Esophagus squamous epithelium (tissue), 5 donors: ENCODE results near the gene GNG13. TPM values are rescaled to one million over a fixed set of nuclear protein-coding genes. Genes with fewer than 3 reads are reported as not detected.

Experiments used
- DNase-seq: peaks from one replicate; lab custom pipeline; 2025; lab: John Stamatoyannopoulos, UW
- H3K27ac ChIP-seq, 4 donors: fragments of 200-600 bp; sonication (generic); one replicate each; pipeline ENCODE4 v1.5.1; 2016 to 2019; ENCODE audit warnings: mild to moderate bottlenecking in 1 of 4
- H3K27me3 ChIP-seq, 4 donors: fragments of 200-600 bp; sonication (generic); 1 replicate in 3 of 4; 2 replicates in 1 of 4; pipeline versions ENCODE4 v1.5.1 to v1.6.0; 2017 to 2021; ENCODE audit warnings: antibody characterized with exemption in 1 of 4
- H3K36me3 ChIP-seq, 3 donors: fragments of 200-600 bp; sonication (generic); one replicate each; pipeline ENCODE4 v1.5.1; 2016 to 2019
- H3K4me1 ChIP-seq, 3 donors: fragments of 200-600 bp; sonication (generic); one replicate each; pipeline ENCODE4 v1.5.1; 2017 to 2019
- H3K4me3 ChIP-seq, 4 donors: fragments of 200-600 bp; sonication (generic); 1 replicate in 3 of 4; 2 replicates in 1 of 4; pipeline ENCODE4 v1.5.1; 2016 to 2019; ENCODE audit warnings: mild to moderate bottlenecking in 2 of 4, moderate library complexity in 1 of 4
- H3K9me3 ChIP-seq, 3 donors: fragments of 200-600 bp; sonication (generic); one replicate each; pipeline ENCODE4 v1.5.1; 2016 to 2019
- POLR2A ChIP-seq, 4 donors: fragments of 450-650 bp; IDR thresholded peaks; one replicate each; pipeline ENCODE4 v1.6.1; 2017; ENCODE audit warnings: antibody characterized with exemption in 4 of 4, mild to moderate bottlenecking in 4 of 4, moderate library complexity in 3 of 4
- WGBS, 2 donors: methylation state at CpG; one replicate each; pipeline ENCODE4 v1.1.5; 2018; 5-methylcytosine and 5-hydroxymethylcytosine counted together
- intact Hi-C: fragments of 100-400 bp; cut with DNase I; formaldehyde crosslinking; loops from one replicate; pipeline ENCODE4 v1.15.0; 2022
- total RNA-seq, 4 donors: library from RNA; depleted of rRNA; stranded (reverse); fragments of >200 nt; gene quantifications; one replicate each; pipeline ENCODE4 v1.1.0, GENCODE V29; 2016
- TF ChIP-seq, protein P1 (sequence below), 6 experiments: fragments of 450-650 bp in 4 of 6; fragments of 200-600 bp in 2 of 6; sonication (generic) in 2 of 6; IDR thresholded peaks; one replicate each; pipeline ENCODE4 v1.5.1; 2016 to 2019; ENCODE audit warnings: antibody characterized with exemption in 6 of 6, mild to moderate bottlenecking in 4 of 6, moderate library complexity in 4 of 6
- donor health status: DM: yes; HTN: yes; CAD: no.

Gene GNG13
- total RNA-seq, 4 donors from 2014 or later: not detected

DNA sequence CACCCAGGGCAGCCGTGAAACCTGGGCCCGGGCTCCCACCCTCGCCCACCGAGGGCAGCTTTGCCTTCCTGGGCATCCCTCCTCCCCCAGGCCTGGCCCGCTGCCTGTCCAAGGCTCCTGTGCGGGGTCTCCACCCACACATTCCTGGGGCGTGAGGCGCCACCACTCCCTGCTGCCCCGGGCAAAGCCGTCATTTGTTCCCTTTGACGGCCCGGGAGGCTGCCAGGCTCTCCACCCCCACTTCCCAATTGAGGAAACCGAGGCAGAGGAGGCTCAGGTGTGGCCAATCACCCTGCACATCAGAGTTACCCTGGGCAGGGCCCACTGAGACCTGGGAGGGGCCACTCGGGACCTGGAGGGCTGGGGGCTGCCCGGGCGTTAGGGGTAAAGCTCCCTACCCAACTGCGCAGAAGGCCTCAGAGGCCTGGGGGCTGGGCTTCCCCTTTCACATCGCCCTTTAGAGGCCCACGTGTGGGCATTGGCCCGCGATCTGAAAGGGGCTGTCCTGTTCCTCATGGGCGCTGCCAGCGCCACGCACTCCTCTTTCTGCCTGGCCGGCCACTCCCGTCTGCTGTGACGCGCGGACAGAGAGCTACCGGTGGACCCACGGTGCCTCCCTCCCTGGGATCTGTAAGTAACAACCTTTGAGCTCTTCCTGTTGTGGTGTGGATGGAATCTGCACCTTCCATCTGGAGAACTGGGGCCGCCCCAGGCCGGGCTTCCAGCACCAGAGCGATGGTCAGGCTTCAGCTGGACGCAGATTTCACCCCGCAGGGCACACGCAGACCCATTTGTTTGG is 39.8 kb downstream of the GNG13 start, which contains the start of gene MSLN:
MSLN (plus strand) TSS at position 190 of the 799 bp plus-strand sequence. CDS start 1,947 bp downstream, outside the sequence.
- Histone ChIP-seq H3K27me3 (peaks cover 0 to 56% (median 0%) of the 10 kb centered on the region in 4 donors), H3K4me1 (peaks cover 7 to 47% (median 12%) of the 10 kb centered on the region in 3 donors), H3K4me3 (no peak within 1 kb of the TSS), H3K36me3 (no peaks in the 10 kb centered on the region), H3K27ac (peak within 1 kb of the TSS; percentile 34 to 68 (median 60)), H3K9me3 (no peaks in the 10 kb centered on the region)
- intact Hi-C loops: no loop called here
- 91 to 92% methylated on average over 6 to 9 of the region's 37 CpGs for WGBS, 2 donors
- TF ChIP-seq, protein P1, sequence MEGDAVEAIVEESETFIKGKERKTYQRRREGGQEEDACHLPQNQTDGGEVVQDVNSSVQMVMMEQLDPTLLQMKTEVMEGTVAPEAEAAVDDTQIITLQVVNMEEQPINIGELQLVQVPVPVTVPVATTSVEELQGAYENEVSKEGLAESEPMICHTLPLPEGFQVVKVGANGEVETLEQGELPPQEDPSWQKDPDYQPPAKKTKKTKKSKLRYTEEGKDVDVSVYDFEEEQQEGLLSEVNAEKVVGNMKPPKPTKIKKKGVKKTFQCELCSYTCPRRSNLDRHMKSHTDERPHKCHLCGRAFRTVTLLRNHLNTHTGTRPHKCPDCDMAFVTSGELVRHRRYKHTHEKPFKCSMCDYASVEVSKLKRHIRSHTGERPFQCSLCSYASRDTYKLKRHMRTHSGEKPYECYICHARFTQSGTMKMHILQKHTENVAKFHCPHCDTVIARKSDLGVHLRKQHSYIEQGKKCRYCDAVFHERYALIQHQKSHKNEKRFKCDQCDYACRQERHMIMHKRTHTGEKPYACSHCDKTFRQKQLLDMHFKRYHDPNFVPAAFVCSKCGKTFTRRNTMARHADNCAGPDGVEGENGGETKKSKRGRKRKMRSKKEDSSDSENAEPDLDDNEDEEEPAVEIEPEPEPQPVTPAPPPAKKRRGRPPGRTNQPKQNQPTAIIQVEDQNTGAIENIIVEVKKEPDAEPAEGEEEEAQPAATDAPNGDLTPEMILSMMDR (IDR thresholded peaks at IDR 0.05): no peak
- TF ChIP-seq POLR2A (IDR thresholded peaks at IDR 0.05): no peak
- DNase-seq: no peak

DNA sequence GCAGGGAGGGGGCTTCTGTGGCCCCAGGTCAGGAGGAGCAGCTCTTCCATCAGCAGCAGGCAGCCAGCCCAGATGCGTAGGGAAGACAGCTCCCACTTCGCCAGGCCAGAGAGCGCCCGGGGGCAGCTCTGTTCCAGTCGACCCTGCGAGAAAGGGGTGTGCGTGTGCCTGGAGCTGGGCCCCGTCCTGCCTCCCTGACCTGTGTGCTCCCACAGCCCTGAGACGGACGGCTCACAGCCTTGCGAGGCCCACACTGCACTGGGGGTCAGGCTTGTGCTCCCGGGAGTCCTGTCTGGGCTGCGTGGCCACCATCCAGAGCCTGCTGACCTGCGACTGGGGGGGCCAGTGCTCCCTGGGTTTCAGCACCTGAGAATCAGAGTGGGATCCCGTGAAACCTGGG is 40.5 kb downstream of the GNG13 start:
- Histone ChIP-seq H3K9me3 (no peaks in the 10 kb centered on the region), H3K4me1 (peaks cover 7 to 47% (median 12%) of the 10 kb centered on the region in 3 donors), H3K27me3 (peaks cover 0 to 57% (median 0%) of the 10 kb centered on the region in 4 donors), H3K27ac (peak overlapping the region; percentile 34 to 68 (median 60)), H3K36me3 (no peaks in the 10 kb centered on the region), H3K4me3 (no peak overlapping the region)
- no CpG with 5 or more reads among the region's 15 CpGs for WGBS, 2 donors
- DNase-seq: no peak
- intact Hi-C loops: no loop called here
- TF ChIP-seq, protein P1 (IDR thresholded peaks at IDR 0.05): no peak
- no peak for TF ChIP-seq POLR2A (IDR thresholded peaks at IDR 0.05)

DNA sequence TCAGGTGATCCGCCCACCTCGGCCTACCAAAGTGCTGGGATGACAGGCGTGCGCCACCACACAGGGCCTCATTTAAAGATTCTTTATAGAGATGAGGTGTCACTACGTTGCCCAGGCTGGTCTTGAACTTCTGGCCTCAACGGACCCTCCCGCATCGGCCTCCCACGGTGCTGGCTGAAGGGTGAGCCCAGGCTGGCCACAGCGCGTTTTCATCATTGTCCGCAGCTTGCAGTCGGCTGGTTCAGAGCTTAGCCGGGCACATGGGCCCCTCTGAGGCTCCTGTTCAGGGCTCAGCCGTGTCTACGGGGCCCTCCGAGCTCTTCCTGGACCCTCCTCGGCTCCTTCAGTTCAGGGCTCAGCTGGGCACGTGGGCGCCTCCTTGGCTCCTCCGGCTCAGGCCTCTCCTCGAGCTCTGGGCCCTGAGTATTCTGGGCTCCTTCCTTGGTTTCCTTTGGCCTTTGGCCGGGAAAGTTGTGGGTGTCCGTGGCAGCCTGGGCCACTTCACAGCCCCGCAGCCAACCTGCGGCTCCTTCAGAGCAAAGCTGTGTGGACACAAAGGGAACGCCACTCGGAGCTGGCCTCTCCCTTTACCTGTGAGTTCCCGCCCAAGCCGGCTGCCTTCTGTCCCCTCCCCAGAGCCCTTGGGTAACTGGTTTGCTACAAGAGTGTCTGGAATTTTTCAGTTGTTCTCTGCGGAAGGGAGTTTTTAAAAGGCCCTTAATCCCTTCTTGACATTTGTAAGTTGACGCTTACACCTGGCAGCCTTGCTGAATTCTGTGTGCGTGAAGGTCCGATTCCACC is 41.2 kb downstream of the GNG13 start:
- TF ChIP-seq, protein P1 (IDR thresholded peaks at IDR 0.05): peak in 1 of 6 experiments; percentile 25
- TF ChIP-seq POLR2A (IDR thresholded peaks at IDR 0.05): no peak
- intact Hi-C loops: no loop called here
- WGBS, 2 donors: 56 to 88% methylated on average over 16 to 18 of the region's 34 CpGs
- H3K4me1 ChIP-seq: peaks cover 7 to 54% (median 12%) of the 10 kb centered on the region in 3 donors
- H3K4me3 ChIP-seq: no peak overlapping the region
- peak overlapping the region; percentile 34 to 68 (median 60) for H3K27ac ChIP-seq
- H3K27me3 ChIP-seq: peaks cover 0 to 56% (median 0%) of the 10 kb centered on the region in 4 donors
- no peaks in the 10 kb centered on the region for H3K36me3 ChIP-seq
- no peaks in the 10 kb centered on the region for H3K9me3 ChIP-seq
- DNase-seq: no peak

DNA sequence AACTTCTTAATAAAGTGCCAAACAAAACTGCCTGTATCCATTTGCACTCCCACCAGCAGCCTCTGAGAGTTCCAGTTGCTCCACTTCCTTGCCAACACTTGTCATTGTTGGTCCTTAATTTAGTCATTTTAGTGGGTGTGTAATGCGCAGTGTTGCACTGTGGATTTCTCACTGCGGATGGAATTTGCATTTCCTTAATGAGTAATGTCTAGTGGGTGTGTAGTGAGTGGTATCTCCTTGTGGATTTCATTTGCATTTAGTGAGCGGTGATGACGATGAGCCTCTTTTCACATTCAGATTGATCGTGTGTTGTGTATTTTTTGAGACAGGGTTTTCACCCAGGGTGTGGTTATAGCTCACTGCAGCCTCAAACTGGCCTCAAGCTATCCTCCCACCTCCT is 44.1 kb downstream of the GNG13 start:
- 58 to 91% methylated on average over 5 of the region's 5 CpGs for WGBS, 2 donors
- Histone ChIP-seq H3K4me1 (peaks cover 7 to 57% (median 12%) of the 10 kb centered on the region in 3 donors), H3K27ac (no peak overlapping the region), H3K36me3 (no peaks in the 10 kb centered on the region), H3K4me3 (no peak overlapping the region), H3K9me3 (no peaks in the 10 kb centered on the region), H3K27me3 (peaks cover 0 to 60% (median 0%) of the 10 kb centered on the region in 4 donors)
- TF ChIP-seq, protein P1 (IDR thresholded peaks at IDR 0.05): no peak
- TF ChIP-seq POLR2A (IDR thresholded peaks at IDR 0.05): no peak
- DNase-seq: no peak
- intact Hi-C loops: no loop called here
